ENCODE measurements around the gene GALR3.
"Not testable (repeated sequence)": the region's sequence is repeated elsewhere in the genome, so short reads cannot be mapped to it uniquely, and the experiment has no call there.

The GALR3 gene

GRCh38 chr22:37823134-37823985 lies at the start of gene GALR3:
Gene GALR3, plus strand, starts transcription at chr22:37823382. Its CDS starts 25 bp downstream, at chr22:37823407.
- DNase-seq = no peak

DNA sequence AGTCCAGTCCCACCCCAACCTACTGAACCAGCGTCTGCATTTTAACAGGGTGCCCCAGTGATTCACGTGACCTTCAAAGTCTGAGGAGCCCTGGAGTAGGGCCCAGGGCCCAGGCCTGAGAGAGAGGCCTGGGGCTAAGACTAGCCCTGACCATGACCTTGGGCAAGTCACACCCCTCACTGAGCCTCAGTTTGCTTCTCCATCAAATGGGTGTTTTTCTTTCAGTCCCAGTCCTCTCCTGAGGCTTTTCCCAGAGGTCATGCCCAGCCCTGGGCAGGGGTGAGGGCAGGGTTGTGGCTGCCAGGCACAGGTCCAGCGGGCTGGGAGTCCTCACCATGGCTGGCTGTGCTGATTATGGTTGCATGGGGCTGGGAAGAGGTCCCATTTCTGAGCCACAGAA lies 48.5 kb upstream of the GALR3 start:
- DNase-seq = no peak

DNA sequence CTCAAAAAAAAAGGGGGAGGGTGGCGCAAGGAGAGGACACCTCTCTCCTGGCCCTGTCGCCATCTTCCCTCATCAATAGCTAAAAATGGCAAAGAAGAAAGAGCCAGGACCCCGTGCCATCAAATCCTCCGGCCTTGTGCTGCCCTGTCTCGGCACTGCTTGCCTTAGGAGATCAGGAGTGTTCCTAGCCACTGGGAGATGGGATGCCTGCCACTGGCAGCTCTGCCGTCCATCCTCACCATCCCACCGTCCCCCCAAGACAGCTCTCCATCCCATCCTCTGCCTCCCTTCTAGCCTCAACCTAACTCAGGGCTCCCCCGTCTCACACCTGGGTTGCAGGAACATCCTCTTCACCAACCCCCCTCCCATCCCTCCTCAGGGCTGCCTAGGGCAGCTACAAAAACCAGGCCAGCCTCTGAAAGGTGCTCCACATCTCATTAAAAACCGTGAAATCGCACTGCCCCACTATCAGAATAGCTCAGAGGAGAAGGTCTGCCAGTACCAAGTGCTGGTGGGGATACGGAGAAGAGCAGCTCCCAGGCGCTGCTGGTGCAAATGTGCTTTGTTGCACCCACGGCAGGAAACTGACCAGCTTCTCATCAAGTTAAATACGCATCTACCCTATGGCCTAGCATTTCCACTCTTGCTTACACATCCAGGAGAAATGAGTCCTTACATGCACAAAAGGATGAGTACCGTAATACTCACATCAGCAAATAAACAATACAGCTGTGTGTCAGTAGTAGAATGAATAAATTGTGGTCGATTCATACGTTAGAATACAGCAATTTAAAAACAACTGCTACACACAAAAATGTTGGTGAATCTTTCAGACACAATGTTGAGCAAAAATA lies 47.2 kb upstream of the GALR3 start:
- DNase-seq = no peak

DNA sequence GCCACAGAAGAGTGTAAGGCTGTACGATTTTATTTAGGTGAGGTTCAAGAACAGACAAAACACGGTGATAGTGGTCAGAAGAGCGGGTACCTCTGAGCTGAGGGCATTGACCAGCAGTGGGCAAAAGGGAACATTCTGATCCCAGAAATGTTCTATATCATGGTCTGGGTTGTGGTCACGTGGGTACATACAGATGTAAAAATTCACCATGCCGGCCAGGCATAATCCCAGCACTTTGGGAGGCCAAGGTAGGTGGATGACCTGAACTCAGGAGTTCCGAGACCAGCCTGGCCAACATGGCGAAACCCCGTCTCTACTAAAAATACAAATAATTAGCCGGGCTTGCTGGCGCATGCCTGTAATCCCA lies 46.6 kb upstream of the GALR3 start:
- DNase-seq = no peak

GRCh38 chr22:37777122-37777687 lies 46.0 kb upstream of the GALR3 start:
- peak; percentile 12 for DNase-seq

DNA sequence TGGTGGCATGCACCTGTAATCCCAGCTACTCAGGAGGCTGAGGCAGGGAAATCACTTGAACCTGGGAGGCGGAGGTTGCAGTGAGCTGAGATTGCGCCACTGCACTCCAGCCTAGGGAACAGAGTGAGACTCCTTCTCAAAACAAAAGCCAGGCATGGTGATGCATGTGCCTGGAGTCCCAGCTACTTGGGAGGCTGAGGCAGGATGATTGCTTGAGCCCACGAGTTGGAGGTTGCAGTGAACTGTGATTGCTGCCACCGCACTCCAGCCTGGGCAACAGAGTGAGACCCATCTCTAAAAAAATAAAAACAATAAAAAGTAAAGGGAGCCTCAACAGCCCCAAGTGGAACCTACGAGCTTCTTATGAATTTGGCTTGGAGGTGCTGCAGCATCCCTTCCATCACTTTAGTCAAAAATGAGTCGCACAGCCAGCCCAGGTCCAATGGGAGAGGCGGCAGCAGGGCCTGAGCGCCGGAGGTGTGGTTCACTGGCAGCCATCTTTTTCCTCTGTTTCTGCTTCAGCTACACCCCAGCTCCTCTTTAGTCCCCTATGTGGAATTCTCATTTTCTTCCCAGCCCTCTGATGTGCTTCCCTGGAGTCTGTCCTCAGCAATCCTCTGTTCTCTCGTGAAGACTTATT lies 44.7 kb upstream of the GALR3 start:
- no peak for DNase-seq

GRCh38 chr22:37781434-37782059 lies 41.6 kb upstream of the GALR3 start:
- no peak for DNase-seq

DNA sequence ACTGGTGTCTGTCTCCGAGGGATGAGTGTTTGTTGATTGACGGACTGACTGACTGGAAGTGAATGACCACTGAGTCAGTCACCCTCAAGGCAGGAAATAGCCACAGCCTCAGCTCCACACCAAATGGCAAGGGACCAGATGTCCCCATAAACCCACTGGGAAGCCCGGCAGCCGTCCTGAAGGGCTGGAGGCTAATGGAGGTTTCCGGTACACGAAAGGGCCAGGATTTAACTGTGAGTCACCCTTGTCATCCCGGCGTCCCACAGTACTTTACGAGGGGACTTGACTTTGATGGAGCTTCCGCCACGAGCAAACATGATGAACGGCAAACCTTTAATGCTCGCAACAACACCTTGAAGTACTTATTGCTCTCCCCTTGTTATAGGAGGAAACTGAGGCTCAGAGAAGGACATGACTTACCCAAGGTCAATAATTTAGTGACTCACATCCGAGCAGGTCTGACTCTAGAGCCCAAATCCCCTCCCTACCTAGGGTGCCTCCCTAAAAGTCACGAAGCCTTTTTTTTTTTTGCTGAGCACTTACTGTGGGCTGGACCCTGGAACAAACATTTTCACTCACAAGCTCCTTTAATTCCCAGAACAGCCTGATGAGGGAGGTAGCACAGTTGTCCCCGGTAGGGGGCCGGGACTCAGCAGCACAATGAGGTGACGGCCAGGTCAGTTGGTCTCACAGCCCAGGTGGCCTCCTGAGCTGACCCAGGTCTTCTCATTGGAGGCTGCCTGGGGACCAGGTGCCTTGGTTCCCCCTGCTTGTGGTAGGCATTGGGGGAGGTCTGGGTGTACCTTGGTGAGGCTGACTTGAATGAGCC lies 40.6 kb upstream of the GALR3 start:
- DNase-seq = no peak

DNA sequence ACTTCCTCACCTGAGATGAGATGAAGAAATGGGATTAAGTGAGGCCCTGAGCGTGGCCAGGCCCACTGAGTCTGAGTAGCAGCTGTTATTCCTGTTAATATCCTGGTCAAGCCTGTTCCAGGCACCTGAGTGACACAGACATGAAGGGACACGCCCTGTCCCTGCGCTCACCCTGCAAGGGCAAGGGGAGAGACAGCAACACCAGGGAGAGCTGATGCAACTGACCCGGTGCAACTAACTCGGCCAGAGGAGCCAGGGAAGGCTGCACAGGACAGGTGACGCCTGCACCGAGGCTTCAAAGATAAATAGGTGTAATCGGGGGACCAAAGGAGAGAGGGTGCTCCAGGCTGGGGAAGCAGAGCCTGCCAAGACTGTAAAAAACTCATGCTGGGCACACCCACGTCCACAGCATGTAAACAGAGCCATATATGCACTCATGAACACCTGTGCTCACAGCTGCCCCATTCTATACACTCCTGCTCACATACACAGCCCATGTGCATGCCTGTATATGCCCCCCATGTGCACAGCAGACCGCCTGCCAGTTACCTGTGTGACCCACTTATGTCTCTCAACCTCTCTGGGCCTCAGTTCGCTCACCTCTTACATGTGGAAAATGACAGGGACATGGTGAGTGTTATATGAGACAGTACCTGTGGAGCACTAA lies 38.2 kb upstream of the GALR3 start:
- DNase-seq = no peak

DNA sequence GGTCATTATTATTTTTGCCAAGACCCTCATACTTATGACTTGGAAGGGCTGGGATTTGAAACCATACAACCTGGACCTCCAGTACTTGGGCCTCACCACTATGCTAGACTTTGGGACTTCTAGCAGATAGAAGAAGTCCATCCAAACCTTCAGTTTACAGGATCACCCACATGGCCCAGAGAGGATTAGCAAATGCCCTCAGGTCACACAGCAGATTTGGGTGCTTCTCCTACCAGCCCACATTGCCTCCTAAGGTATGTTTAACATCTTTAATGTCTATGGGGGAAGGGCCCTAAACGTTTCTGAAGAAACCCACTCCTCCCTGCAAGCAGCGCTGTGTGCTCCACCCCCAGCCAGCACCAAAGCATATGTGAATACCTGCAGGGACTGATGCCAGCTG lies 32.9 kb upstream of the GALR3 start:
- no peak for DNase-seq

DNA sequence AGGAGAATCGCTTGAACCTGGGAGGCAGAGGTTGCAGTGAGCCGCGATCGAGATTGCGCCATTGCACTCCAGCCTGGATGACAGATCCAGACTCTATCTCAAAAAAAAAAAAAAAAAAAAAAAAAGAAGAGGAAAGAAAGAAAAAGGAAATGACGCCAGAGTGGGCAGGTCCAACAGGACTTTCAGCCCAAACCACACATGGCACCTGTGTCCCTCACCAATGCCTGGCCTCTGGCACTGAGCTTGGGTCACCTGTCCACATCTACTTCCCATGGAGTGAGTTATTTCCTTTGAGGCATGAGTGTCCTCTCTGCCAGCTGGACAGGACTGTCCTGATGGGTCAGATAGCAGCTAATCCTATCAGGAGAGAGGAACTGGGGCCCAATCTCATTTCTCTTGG lies 30.7 kb upstream of the GALR3 start:
- DNase-seq = no peak

DNA sequence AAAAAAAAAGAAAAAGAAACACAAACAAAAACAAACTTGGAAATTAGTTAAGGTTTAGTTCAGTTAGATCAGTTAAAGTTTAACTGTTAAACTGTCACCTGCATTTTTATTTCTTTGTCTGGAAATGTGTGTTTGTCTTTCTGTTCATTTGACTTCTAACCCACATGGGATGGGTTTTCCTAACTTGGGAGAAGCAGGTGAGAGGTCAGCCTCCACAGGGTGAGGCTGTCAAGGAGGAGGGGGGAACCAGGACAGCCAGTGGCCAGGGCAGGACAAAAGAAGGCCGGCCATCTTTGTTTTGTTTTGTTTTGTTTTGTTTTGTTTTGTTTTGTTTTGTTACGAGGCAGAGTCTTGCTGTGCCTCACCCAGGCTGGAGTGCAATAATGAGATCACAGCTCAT lies 28.8 kb upstream of the GALR3 start:
- no peak for DNase-seq

GRCh38 chr22:37796079-37796478 lies 27.1 kb upstream of the GALR3 start:
- DNase-seq = no peak

- not testable (repeated sequence) for DNase-seq
Measured at GRCh38 chr22:37797259-37797658, 25.9 kb upstream of the GALR3 start.

- no peak for DNase-seq
Measured at GRCh38 chr22:37797874-37798500, 25.2 kb upstream of the GALR3 start.

GRCh38 chr22:37799979-37800378 lies 23.2 kb upstream of the GALR3 start:
- DNase-seq = not testable (repeated sequence)

GRCh38 chr22:37801946-37802309 lies 21.3 kb upstream of the GALR3 start:
- DNase-seq = no peak

DNA sequence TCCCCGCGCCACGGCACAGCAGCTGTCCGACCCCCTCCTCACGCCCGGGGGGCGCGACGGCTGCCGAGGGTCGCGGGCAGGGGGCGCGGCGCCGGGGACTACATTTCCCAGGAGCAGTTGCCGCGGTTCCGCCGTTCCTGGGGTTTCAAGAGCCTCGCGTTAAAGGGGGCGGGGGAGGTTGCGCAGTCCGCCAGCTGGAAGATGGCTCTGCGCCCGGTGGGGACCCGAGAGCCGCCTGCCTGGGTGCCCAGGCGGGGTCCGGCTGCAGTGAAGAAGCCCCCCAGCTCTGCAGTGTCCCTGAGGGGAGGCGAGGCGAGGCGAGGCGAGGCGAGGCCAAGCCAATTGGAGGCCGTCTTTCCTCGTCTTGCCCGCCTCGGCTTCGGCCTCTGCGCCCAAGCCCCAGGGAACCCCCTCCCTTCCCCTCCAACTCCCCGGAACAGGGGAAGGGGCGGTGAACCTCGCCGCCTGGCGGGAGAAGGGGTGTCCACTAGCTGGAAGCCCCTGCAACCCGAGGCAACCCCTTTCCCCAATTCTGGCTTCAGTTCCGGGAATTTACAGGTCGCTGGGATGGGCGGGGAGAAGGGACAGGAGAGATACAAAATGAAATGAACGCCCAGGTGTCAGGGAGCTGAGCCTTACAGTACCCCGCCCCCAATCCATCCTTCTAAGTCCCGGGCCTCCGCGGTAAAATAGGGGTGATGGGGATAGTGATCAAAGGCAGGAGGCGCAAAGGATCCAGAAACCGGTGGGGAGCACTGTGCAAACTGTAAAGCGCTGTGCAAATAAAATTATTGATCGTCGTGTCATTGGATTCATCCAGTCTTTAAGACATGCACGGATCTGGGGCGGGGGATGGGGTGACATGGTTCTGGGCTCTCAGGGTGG lies 20.6 kb upstream of the GALR3 start:
- DNase-seq = peak; percentile 27

- DNase-seq = no peak
Measured at GRCh38 chr22:37803195-37803638, 20.0 kb upstream of the GALR3 start.
